Activated T-helper 1 cell treated with anti-CD3 and anti-CD28 coated beads, Interleukin-2, amount 50 U/mL, for 16 hours (primary cell): ENCODE data around the gene RABGGTA.
"Not testable (repeated sequence)": the region's sequence is repeated elsewhere in the genome, so short reads cannot be mapped to it uniquely, and the experiment has no call there.

Experiments
- DNase-seq, 2 donors: peaks; one replicate each; pipeline ENCODE4 v3.0.0-alpha.2; 2020; ENCODE audit warnings: low read depth in 1 of 2, low spot score in 1 of 2

The RABGGTA gene

GRCh38 chr14:24222987-24223386 is 48.4 kb downstream of the RABGGTA start:
- DNase-seq: not testable (repeated sequence)

DNA sequence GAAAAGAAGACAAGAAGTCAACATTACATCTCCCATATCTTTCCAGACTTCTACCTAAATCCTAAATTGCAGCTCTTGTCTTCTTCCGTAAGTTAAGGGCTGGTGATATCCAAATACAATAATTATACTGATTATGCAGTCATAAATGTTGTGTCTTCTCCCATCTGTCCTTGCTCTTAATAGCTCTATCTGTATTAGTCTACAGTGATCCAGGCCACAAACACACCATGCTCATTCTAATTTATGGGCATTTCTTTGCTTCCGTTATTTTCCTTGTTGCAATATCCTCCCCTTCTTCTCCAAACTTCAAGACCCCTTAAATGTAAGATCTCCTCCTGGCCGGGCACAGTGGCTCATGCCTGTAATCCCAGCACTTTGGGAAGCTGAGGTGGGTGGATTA is 51.9 kb downstream of the RABGGTA start:
- no peak for DNase-seq

DNA sequence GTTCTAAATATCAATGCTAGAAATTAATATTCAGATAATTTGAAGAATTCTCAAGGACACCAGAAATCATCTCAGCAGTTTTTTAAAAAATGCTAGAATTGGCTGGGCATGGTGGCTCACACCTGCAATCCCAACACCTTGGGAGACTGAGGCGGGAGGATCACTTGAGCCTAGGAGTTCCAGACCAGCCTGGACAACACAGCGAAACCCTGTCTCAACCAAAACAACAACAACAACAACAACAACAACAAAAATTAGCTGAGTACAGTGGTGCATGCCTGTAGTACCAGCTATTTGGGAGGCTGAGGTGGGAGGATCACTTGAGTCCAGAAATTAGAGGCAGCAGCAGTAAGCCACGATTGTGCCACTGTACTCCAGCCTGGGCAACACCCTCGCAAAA is 52.3 kb downstream of the RABGGTA start:
- no peak for DNase-seq

DNA sequence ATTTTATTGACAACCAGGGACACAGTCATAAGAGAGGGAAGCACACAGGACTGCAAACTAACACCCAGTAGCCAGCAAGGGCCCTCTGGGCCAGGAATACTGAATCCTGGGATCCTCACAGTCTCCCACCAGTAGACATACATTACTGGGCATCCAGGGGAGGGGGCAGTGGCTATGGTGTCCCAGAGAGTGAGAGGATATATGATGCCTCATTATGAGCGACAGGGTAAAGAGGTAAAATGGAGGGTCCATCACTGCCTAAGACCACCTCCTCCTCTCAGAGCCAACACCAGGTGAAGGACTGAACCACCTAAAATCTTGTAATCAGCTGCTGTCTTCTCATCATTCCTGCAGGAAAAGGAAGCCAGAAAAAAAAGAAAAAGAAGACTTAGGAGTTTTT is 54.5 kb downstream of the RABGGTA start:
- not testable (repeated sequence) for DNase-seq

DNA sequence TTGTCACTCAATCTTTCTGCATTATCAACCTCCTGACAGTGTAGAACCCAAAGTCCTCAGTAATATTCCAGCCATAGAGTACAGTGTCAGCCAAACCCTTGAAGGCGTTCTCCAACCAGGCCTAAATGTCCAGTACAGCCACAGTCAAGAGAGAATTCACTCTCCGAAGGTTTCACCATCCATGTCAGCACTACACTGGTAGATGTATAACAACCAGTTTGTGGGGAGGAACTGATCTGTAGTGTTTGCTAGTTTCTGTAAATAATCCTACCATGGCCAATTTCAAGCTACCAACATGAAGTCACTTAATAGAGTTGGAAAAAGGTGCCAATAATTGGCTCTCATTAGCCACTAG is 55.1 kb downstream of the RABGGTA start:
- DNase-seq: no peak
